ENCODE data around the gene LCNL1.

Gene LCNL1

GRCh38 chr9:136982232-136983051, at the start of gene LCNL1:
Gene LCNL1, plus strand, starts transcription at chr9:136982993. Its CDS starts 594 bp downstream, at chr9:136983587.
- no peak for DNase-seq

- no peak for DNase-seq
Measured at GRCh38 chr9:136934277-136934676, 48.5 kb upstream of the LCNL1 start.

DNA sequence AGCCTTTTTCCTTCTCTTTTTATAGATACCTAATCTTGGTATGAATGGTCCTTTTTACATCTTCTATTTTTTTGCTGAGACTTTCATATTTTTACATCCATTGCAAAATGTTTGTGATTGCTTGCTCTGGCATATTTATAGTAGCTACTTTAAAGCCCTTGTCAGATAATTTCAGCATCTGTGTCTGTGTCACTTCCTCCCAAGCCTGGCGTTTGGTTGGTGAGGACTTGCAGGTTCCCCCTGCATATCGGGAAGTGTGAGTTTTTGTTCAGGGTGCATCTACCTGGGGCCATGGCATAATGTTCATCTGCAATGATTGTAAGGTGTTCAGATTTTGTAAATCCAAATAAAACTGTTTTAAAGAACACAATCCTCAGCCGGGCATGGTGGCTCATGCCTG, 47.1 kb upstream of the LCNL1 start:
- DNase-seq = no peak

DNA sequence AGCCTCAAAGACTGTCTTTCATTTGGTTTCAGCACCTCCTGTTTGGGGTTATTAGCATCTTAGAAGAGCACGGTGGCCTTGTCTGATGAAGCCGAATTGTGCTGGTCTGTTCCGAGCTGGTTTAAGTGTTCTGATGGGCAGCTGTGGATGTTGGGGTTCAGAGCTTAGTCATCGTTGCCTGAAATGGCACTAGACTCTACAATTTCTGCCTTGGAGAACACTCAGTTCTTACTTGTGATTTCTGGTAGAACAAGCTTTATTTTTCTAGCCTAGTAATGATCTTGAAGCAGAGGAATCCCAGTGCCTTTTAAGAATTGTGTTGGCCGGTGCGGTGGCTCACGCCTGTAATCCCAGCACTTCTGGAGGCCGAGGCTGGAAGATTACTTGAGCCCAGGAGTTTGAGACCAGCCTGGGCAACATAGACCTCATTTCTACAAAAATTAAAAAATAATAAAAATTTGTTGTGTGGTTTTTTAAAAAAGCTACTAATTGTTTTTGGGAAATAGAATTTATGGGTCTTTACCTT, 46.1 kb upstream of the LCNL1 start:
- DNase-seq = no peak

DNA sequence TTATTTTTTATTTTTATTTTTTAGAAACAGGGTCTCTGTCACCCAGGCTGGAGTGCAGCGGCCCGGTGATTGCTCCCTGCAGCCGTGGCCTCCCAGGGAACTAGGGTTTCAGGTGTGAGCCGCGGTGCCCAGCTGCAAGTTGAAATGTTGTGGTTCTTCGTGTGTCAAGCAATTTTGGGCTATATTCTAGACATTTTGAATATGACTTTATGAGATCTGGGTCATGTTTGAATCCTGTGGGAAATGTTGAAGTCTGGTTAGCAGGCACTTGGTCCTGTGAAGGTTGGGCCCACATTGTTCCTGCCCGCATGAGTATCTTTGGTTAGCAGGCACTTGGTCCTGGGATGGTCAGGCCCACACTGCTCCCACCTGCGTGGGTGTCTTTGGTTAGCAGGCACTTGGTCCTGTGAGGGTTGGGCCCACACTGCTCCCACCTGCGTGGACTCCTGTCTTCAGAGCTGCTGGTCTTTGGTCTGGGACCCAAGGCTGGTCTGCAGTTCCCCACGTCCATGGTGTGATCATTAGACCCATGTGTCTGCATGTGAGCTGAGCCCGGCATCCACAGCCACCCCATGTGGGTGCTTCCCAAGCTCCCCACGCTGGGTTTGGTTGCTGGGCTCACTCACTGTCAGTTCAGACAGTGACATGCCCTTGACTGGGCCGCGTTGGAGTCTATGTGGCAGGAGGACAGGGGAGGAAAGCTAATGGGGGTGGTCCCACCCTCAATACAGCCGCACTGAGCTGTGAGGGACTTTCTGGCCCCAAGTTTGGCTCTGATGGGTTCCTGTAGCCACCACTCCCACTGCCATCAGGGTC, 45.4 kb upstream of the LCNL1 start:
- DNase-seq = no peak

- no peak for DNase-seq
Measured at GRCh38 chr9:136939431-136939995, 43.3 kb upstream of the LCNL1 start.

DNA sequence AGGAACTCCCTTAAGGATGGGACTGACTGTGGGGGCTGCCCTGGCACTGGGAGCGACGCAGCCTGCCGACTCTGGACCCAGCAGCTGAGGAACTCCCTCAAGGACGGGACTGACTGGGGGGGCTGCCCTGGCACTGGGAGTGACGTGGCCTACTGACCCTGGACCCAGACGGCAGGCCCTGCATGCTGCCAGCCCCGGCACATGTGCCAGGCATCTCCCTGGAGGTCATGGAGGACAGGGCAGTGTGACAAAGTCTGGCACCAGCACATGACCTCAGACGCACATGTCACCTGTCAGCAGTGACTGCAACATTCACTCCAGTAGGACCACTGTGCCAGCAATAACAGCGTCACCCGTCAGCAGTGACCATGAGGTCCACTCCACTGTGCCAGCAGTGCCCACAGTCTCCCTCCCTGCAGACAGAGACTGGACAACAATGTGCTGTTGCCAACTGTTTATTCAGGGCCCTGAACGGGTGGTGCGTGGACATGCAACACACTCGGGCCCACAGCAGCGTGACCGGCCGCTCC, 42.7 kb upstream of the LCNL1 start:
- DNase-seq = no peak

- no peak for DNase-seq
Measured at GRCh38 chr9:136940526-136941230, 42.1 kb upstream of the LCNL1 start.

DNA sequence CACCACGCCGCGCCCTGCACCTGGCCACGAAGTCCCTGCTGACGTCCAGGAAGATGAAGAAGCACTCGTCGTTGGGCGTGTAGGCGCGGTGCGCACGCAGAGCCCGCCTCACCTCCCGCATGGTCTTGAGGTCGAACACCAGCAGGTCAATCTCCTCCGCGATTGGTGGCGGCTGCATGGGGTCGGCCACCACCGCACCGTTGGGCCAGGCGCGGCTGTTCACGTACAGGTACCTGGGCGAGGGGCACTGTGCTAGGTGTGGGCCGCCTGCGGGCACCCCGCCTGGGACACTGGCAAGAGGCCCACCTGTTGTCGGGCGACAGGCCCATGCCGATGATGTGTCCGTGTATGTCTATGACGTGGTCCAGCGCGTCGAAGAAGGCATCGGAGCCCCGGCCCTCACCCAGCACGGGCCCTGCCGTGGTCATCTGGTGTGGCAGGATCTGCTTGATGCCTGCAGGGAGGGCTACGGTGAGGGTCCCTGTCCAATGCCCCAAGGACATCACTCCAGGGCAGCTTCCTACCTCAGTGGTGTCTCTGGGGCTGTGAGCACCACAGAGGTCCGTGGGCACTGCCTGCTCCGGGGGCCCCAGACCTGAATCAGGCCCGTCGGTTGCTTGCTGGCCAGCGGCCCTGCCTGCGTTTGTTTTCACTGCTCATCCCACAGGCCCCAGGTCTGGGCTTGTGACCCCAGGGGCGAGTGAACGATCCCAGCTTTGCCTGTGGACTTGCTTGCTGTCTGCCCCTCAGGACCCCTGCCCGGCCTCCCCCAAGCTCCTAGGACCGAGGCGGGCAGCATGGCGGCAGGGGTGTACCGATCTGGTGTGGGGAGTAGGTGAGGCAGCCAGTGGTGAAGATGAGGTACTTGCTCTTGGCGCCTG, 41.3 kb upstream of the LCNL1 start:
- DNase-seq = no peak

- no peak for DNase-seq
Measured at GRCh38 chr9:136942112-136942880, 40.5 kb upstream of the LCNL1 start.

DNA sequence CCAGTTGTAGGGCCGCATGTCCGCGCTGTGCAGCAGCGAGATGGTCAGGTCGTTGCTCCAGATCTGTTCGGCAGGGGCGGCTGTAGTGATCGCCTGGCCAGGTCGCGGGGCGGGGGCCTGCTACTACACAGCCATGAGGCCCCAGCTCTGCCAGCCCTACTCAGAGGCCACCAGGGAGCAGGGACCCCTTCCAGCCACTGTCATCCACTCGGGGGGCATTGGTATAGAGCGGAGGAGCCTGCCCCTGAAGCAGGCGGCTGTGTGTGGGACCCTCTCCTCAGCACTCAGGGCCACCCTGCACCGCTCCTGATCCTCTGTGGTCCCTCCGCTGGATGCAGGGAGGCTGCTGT, 39.9 kb upstream of the LCNL1 start:
- DNase-seq = no peak

DNA sequence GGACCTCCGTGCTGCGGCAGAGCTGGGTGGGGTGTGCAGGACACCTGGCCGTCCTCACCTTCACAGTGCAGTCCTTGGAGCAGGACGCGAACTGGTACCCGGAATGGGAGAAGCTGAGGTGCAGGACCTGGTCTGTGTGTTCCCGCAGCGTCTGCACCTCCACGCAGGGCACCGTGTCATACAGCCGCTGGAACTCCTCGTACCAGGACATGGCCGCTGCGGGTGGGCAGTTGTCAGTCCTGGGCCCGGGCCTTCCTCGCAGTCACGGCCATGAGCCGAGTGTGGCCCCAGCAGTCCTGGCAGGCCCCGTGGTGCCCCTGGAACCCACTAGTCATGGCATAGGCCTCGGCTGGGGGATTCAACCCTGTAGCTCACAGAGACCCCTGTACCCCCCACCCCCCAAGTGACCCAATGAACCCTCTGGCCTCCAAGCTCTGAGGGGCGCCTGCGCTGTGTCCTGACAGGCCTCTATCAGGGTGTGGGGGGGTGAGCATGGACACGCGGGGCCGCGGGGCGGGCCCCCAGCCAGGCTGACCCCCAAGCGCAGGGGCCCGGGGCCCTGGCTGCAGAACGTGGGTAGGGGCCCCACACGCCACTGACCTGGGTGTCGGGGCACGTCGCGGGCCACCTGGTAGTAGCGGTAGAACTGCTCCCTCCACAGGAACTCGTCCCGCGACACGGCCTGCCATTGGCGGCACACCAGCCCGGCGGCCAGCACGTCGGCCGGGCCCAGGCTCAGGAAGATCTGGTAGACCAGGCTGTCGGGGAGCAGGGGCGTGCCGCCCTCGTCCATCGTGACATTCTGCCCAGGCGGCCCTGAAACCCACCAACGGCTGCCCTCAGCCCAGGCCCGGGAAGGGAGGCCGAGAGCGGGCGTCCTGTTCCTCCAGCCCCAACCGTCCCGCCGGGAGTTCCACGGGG, 39.2 kb upstream of the LCNL1 start:
- DNase-seq = no peak

GRCh38 chr9:136944212-136944518, 38.6 kb upstream of the LCNL1 start:
- DNase-seq = no peak

DNA sequence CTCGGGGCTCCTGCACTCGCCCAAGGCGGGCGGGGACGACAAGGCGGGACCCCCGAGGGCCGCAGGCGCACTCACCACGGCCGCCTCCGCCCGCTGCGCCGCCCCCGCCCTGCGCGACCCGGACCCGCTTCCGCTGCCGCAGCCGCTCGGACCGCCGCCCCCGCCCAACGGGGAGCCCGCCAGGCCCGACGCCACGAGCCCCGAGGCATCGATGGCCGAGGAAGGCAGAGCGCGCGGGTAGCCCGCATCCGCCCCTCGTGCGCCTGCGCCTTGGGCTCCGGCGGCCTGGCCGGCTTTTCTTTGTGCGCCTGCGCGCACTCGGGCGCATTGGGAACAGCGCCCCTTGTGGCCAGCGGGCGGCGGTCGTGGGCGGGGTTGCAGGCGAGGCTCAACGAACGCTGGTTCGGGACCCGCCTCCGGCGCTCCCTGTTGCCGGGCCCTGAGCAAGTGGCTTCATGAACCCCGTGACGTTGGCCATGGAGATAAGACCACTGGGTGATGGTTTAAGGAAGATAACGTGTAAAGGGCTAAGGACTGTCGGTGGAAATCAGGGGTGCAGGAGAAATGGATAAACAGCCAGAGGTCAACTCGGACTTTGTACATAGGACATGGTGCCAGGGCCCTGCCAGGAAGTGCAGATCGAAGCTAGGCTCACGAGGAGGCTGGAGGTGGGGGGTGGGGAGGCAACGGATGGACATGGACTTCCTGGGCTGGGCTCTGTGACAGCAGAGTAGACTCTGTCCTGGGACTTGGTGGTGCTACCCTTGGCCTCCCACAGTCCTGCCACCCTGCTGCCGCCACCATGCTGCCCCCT, 38.1 kb upstream of the LCNL1 start, which contains the start of the genes C8G and FBXW5:
Gene C8G, plus strand, starts transcription at position 725 of the 814 bp plus-strand sequence. Its CDS starts 78 bp downstream, at position 803.
Gene FBXW5, minus strand, starts transcription at position 220 of the 814 bp plus-strand sequence. CDS start 655 bp downstream, outside the sequence.
- DNase-seq = peak; percentile 64

GRCh38 chr9:136945333-136946227, 37.2 kb upstream of the LCNL1 start:
- no peak for DNase-seq

DNA sequence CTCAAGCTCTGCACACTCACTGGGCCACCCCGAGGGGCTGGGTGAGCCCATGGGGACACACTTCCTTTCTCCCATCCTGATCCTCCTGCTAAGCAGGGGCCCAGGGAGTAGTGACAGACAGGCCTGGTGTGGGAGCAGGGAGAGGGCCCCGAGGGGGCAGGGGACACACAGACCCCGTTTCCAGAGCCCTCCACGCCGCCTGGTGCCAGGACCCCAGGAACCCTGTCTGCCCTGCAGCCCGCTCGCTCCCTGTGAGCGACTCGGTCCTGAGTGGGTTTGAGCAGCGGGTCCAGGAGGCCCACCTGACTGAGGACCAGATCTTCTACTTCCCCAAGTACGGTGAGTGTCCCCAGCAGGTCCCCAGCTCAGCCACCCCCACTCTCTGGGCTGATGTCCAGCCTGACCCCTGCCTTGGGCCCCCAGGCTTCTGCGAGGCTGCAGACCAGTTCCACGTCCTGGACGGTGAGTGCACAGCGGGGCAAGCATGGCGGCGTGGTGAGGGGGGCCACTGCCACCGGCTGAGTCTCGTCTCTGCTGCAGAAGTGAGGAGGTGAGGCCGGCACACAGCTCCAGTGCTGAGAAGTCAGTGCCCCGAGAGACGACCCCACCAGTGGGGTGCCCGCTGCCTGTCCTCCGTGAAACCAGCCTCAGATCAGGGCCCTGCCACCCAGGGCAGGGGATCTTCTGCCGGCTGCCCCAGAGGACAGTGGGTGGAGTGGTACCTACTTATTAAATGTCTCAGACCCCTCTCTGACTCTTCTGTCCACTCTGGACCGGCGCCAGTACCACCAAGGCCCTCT, 36.4 kb upstream of the LCNL1 start:
- no peak for DNase-seq
